Calu3 (cell line): ENCODE measurements around the gene PRKN. TPM values are rescaled to one million over a fixed set of nuclear protein-coding genes. Genes with fewer than 3 reads are reported as not detected.

Source experiments
- BruUV-seq: library from RNA; stranded (reverse); fragments of 400-500 nt; replicated peaks from 2 replicates; lab custom pipeline; 2021; lab: Mats Ljungman, UMichigan
- CTCF ChIA-PET: fragments of 300-600 bp; sonication (Branson Sonifier 250); formaldehyde crosslinking; loops from one replicate; lab custom pipeline; 2022; ENCODE audit warnings: antibody characterized with exemption; lab: Charles Lee
- DNase-seq: peaks from one replicate; pipeline ENCODE4 v3.0.0; 2022
- H3K27ac Mint-ChIP-seq: one replicate; pipeline ENCODE4 v1.8.0; 2022; ENCODE audit warnings: mixed read lengths; ENCODE audit not compliant: unreplicated experiment
- H3K27me3 Mint-ChIP-seq: one replicate; pipeline ENCODE4 v1.8.0; 2022; ENCODE audit warnings: mixed read lengths; ENCODE audit not compliant: unreplicated experiment
- H3K36me3 Mint-ChIP-seq: one replicate; pipeline ENCODE4 v1.8.0; 2022; ENCODE audit warnings: mild to moderate bottlenecking, moderate library complexity, mixed read lengths; ENCODE audit not compliant: insufficient read depth, unreplicated experiment
- H3K4me1 Mint-ChIP-seq: one replicate; pipeline ENCODE4 v1.8.0; 2022; ENCODE audit warnings: mild to moderate bottlenecking, low read depth, mixed read lengths; ENCODE audit not compliant: unreplicated experiment
- H3K4me3 Mint-ChIP-seq: one replicate; pipeline ENCODE4 v1.8.0; 2022; ENCODE audit warnings: mild to moderate bottlenecking, low read depth, moderate library complexity, mixed read lengths; ENCODE audit not compliant: unreplicated experiment
- H3K9me3 Mint-ChIP-seq: one replicate; pipeline ENCODE4 v1.8.0; 2022; ENCODE audit warnings: low read depth, mixed read lengths; ENCODE audit not compliant: unreplicated experiment
- intact Hi-C: fragments of 100-400 bp; cut with micrococcal nuclease; formaldehyde crosslinking; loops from one replicate; pipeline ENCODE4 v1.10.0; 2022; ENCODE audit not compliant: unreplicated experiment
- total RNA-seq: library from RNA; stranded (reverse); gene quantifications from 2 replicates; pipeline ENCODE4 v1.2.3, GENCODE V29; 2022
- TF ChIP-seq, protein P1 (sequence below): fragments of 200-600 bp; IDR thresholded peaks from one replicate; pipeline ENCODE4 v1.8.0; 2022; ENCODE audit warnings: antibody characterized with exemption; ENCODE audit not compliant: unreplicated experiment

Gene PRKN
- total RNA-seq, 1 experiment from 2014 or later = 3.8 TPM

DNA sequence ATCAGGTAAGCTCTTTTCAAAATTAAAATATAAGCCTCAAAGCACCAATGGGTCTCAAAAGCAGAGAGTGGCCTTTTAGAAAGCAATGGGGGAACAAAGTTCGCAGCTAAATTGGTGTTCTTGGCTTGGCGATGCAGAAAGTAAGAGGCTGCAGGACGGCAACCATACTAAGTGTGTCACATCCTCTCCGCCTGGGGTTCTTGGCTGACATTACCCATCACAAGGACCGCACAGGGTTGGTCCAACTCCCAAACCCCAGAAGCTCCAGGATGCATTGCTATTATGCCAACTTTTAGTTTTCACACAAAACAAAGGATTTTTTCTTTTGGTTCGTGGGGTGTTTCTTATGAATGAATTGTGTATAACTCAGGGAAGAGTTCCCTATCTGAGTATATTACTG lies 124.8 kb downstream of the PRKN start:
- CTCF ChIA-PET = no interaction called here
- TF ChIP-seq, protein P1, sequence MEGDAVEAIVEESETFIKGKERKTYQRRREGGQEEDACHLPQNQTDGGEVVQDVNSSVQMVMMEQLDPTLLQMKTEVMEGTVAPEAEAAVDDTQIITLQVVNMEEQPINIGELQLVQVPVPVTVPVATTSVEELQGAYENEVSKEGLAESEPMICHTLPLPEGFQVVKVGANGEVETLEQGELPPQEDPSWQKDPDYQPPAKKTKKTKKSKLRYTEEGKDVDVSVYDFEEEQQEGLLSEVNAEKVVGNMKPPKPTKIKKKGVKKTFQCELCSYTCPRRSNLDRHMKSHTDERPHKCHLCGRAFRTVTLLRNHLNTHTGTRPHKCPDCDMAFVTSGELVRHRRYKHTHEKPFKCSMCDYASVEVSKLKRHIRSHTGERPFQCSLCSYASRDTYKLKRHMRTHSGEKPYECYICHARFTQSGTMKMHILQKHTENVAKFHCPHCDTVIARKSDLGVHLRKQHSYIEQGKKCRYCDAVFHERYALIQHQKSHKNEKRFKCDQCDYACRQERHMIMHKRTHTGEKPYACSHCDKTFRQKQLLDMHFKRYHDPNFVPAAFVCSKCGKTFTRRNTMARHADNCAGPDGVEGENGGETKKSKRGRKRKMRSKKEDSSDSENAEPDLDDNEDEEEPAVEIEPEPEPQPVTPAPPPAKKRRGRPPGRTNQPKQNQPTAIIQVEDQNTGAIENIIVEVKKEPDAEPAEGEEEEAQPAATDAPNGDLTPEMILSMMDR = no peak
- H3K9me3 Mint-ChIP-seq = no peaks in the 10 kb centered on the region
- H3K27ac Mint-ChIP-seq = no peak overlapping the region
- no peaks in the 10 kb centered on the region for H3K36me3 Mint-ChIP-seq
- no TSS peak for BruUV-seq
- no peaks in the 10 kb centered on the region for H3K4me1 Mint-ChIP-seq
- no peak overlapping the region for H3K4me3 Mint-ChIP-seq
- intact Hi-C loops = no loop called here
- no peaks in the 10 kb centered on the region for H3K27me3 Mint-ChIP-seq
- DNase-seq = no peak

DNA sequence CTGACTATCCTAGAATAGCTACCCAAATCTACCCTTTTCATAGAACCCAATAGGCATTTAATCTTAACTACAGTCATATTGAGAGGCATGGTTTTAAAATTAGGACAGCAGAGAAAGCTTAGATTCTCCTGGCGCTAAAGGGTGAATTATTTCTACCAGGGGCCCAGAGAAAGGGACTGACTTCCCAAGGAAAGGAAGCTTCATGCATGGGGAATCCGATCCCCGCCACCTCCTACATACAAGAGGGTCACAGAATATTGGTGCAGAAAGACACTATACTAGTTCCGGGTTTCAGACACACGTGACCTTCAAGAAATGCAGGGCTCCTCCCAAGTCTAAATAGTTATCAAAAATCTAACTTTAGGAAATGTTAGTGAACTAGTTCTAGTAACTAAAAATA lies 130.9 kb downstream of the PRKN start:
- Mint-ChIP-seq H3K36me3 (no peaks in the 10 kb centered on the region), H3K9me3 (no peaks in the 10 kb centered on the region), H3K27ac (no peak overlapping the region), H3K4me1 (no peaks in the 10 kb centered on the region), H3K4me3 (no peak overlapping the region), H3K27me3 (no peaks in the 10 kb centered on the region)
- TF ChIP-seq, protein P1 = no peak
- CTCF ChIA-PET = no interaction called here
- intact Hi-C loops = no loop called here
- no peak for DNase-seq
- BruUV-seq = no TSS peak

DNA sequence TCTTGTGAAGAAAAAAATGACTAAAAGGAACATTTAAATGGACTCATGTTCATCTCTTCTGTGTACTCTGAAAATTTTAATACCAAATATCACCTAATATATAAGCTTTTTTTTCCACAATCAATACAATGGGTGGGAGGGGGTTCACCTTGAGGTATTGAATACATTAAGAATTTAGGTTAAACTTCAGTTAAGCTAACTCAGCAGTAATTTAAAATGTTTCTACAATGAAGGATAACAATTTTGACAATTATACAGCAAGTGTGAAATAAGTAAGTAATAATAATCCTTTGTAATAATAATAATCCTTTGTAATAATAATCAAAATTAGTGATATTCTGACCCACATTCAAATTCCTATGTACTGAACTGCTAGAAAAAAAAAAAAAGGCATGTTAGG lies 136.0 kb downstream of the PRKN start:
- no peaks in the 10 kb centered on the region for H3K9me3 Mint-ChIP-seq
- H3K4me3 Mint-ChIP-seq = no peak overlapping the region
- no peak overlapping the region for H3K27ac Mint-ChIP-seq
- H3K4me1 Mint-ChIP-seq = no peaks in the 10 kb centered on the region
- CTCF ChIA-PET = no interaction called here
- H3K36me3 Mint-ChIP-seq = no peaks in the 10 kb centered on the region
- TF ChIP-seq, protein P1 = no peak
- intact Hi-C loops = no loop called here
- BruUV-seq = no TSS peak
- no peaks in the 10 kb centered on the region for H3K27me3 Mint-ChIP-seq
- DNase-seq = no peak

DNA sequence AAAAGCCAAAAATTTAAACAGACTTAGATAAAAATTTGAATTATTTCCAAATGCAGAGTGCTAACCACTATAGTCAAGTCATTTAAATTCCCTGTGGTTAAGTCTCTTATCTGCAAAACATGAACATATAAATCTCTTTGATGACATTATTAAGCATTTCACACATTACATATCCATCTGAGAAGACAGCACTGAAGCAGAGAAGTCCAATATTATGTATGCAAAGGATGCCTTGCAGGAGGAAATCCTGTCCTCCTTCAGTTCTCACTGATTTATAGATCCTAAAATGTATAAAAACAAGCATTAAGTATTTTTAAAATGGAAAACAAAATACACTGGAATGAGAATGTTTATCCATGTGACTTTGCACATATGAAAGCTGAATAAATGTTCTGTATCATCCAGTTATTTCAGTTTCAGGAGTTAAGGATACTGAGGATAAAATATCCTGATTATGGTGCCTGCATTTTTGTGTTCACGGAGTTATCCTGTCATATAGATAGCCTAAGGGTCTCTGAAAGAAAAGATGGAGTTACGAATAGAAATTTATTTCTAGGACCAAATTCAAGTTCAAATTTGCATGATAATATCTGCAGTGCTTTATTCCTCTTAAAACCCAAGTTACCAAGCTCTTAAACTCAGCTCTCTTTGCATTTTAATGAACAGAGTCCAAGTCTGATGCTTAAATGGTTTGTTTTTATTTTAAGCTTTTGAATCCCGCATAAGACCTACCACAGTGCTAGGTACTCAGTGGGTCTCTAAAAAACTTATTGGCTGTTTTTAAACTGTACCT lies 145.4 kb downstream of the PRKN start:
- Mint-ChIP-seq H3K9me3 (no peaks in the 10 kb centered on the region), H3K36me3 (no peaks in the 10 kb centered on the region), H3K27me3 (no peaks in the 10 kb centered on the region), H3K27ac (no peak overlapping the region), H3K4me1 (no peaks in the 10 kb centered on the region), H3K4me3 (no peak overlapping the region)
- intact Hi-C loops = no loop called here
- TF ChIP-seq, protein P1 = no peak
- BruUV-seq = no TSS peak
- no peak for DNase-seq
- CTCF ChIA-PET = no interaction called here
